ENCODE data around the gene ANKRD23.

ANKRD23 gene

GRCh38 chr2:96832754-96833507, 10.9 kb downstream of the ANKRD23 start:
- no peak for DNase-seq

GRCh38 chr2:96832408-96832753, 11.4 kb downstream of the ANKRD23 start:
- DNase-seq, result no peak

GRCh38 chr2:96831679-96832078, 12.1 kb downstream of the ANKRD23 start:
- no peak for DNase-seq

GRCh38 chr2:96830044-96830562, 13.7 kb downstream of the ANKRD23 start:
- no peak for DNase-seq

- no peak for DNase-seq
Observed at GRCh38 chr2:96828874-96829273, 14.9 kb downstream of the ANKRD23 start.

- no peak for DNase-seq
Observed at GRCh38 chr2:96828436-96828835, 15.4 kb downstream of the ANKRD23 start.

GRCh38 chr2:96826546-96827278, 17.1 kb downstream of the ANKRD23 start:
- no peak for DNase-seq

GRCh38 chr2:96825057-96825456, 18.8 kb downstream of the ANKRD23 start:
- DNase-seq, result no peak

- no peak for DNase-seq
Observed at GRCh38 chr2:96824079-96824870, 19.5 kb downstream of the ANKRD23 start.

- no peak for DNase-seq
Observed at GRCh38 chr2:96823198-96823597, 20.6 kb downstream of the ANKRD23 start.

GRCh38 chr2:96822786-96823185, 21.0 kb downstream of the ANKRD23 start:
- no peak for DNase-seq

GRCh38 chr2:96821113-96821675, 22.6 kb downstream of the ANKRD23 start:
- DNase-seq, result no peak

- no peak for DNase-seq
Observed at GRCh38 chr2:96819876-96820511, 23.8 kb downstream of the ANKRD23 start.

GRCh38 chr2:96819128-96819875, 24.5 kb downstream of the ANKRD23 start:
- DNase-seq, result no peak

- DNase-seq, result no peak
Observed at GRCh38 chr2:96817882-96818281, 25.9 kb downstream of the ANKRD23 start.

GRCh38 chr2:96816836-96817702, 26.8 kb downstream of the ANKRD23 start:
- DNase-seq, result no peak

- peak; percentile 70 for DNase-seq
Observed at GRCh38 chr2:96816127-96816835, 27.5 kb downstream of the ANKRD23 start, which contains the start of gene CNNM3. Gene CNNM3, plus strand, starts transcription at chr2:96816268. Its CDS starts 10 bp downstream, at chr2:96816278.

- no peak for DNase-seq
Observed at GRCh38 chr2:96815326-96816126, 28.3 kb downstream of the ANKRD23 start.

- DNase-seq, result no peak
Observed at GRCh38 chr2:96813656-96814055, 30.2 kb downstream of the ANKRD23 start.
